ENCODE measurements around the gene NECTIN1.

NECTIN1 gene, protein sequence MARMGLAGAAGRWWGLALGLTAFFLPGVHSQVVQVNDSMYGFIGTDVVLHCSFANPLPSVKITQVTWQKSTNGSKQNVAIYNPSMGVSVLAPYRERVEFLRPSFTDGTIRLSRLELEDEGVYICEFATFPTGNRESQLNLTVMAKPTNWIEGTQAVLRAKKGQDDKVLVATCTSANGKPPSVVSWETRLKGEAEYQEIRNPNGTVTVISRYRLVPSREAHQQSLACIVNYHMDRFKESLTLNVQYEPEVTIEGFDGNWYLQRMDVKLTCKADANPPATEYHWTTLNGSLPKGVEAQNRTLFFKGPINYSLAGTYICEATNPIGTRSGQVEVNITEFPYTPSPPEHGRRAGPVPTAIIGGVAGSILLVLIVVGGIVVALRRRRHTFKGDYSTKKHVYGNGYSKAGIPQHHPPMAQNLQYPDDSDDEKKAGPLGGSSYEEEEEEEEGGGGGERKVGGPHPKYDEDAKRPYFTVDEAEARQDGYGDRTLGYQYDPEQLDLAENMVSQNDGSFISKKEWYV

DNA sequence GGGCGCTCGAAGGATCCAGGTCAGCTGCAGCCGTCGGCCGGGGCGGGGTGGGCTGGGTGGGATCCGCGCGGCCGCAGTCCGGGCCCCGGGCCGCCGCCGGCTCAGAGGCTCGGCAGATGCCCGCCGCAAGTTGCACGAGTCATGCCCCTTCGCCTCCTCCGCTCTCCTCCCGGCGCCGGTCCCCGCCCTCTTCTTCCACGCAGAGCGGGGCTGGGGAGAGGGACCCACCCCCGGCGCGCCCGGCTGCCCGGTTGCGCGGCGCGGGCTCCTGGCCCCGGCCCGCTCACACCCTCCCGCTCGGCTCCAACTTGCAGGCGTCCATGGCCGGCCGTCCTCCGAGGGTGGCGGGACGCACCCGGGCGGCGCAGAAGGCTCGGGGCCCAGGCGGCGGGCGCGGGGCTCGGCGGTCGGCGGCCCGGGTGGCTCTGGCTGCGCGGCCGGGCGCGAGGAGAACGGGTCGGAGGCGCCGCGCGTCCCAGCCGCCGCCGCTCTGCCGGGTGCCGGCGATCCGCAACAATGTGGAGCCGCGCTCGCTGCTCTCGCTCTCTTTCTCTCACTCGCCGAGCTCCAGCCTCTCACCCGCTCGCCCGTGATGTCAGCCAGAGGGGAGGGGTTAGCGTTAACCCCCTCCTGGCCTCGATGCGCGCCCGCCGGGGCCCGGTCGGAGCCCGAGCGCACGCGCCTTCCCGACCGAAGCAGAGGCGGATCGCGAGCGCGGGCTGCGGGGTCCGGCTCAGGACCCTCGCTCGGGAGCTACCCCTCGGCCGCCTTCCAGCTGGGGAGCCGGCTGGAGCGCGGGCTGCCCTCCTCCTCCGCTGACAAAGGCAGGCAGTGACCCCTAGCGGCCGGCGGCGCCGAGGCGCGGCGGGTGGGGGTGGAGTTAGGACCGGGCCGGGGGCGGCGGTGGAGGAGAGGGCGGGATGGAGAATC is at the start of gene NECTIN1:
TSS of gene NECTIN1 (minus strand) at position 550 of the 930 bp plus-strand sequence. CDS start 647 bp downstream, outside the sequence.
- DNase-seq, result peak; percentile 88

DNA sequence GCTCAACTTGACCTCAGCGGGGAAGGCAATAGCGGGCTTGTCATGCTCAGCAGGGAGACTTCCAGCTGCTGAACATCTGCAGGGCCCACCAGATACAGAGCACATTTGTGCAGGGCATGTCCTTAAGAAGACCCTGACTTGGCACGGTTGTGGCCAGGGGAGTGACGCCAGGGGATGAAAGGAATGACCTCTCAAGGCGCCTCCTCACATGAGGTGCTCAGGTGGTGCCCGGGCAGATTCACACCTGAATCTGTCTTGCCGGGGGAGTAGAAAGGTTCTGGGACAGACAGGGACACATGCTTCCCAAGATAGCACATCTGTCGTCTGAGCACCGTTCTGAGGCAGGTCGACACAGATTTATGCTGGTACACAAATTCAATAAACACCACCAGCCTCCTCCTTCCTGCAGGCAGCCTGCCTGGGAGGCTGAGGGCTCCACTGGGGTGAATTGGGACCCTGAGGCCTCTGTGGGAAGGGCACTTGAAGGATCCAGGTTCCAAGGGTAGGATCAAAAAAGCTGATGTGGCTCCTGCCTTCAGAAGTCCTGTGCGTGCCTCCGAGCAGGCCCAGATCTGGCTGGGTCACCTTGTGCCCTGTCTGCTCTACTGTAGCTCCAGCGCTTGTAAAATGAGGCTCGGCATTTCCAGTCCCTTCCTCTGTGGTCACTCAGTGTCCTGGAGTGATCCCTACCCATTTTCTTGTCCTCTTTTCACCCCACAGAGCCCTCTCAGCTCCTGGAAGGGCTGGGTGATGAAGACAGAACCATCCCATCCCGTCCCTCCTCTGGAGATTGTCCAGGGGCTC is 49.6 kb upstream of the NECTIN1 start:
- no peak for DNase-seq

- no peak for DNase-seq
Observed at GRCh38 chr11:119777940-119778339, 48.9 kb upstream of the NECTIN1 start.

DNA sequence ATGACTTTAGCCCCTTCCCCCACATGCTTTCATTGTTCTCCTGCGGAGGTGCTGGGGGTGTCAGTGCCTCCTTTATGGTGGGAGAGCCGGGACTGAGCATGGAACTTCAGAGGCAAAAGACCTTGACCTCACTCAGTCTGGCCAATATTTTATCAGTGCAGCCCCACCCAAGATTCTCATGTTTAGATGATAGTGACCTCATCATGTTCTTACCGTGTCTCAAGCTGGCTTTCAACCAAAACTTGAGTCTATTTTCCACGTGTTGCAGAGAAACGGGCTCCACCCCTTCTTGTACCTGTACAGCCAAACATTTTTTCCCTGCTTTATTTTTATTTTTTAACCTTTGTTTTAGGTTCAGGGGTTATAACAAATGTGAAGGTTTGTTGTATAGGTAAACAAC is 47.7 kb upstream of the NECTIN1 start:
- no peak for DNase-seq

- no peak for DNase-seq
Observed at GRCh38 chr11:119776031-119776636, 47.1 kb upstream of the NECTIN1 start.

GRCh38 chr11:119774172-119774763 is 45.3 kb upstream of the NECTIN1 start:
- DNase-seq, result no peak

DNA sequence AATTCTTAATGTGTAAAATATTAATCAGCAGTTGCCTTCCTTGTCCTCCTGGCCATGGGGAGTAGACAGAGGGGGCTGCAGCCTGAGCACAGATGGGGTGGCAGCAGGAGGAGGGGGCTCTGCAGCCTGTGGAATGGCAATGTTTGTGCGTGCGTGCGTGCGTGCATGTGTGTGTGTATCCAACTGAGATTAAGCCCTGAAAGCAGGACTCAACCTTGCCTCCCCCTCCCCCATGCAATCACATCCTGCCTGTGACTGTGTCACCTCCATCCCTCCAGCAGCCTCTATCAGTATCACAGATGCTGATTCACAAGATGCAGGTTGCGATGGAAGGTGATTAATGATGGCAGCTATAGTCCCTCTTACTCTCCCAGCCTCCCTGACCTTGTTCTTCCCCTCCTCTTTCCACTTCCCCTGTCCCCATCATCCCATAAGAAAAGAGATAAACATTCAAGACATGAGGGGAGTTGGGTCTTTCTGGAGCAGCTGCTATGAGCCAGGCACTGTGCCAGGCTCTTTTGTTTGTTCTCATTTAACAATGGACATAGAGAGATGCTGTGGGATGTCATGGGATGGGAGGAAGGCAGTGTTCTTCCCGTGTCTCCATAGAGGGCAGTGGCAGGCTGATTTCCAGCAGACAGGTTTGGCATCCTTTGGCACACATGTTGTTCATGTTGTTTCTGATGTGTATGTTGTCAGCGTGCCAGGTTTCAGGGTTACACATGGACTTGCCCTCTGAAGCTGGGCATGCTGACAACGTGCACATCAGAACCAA is 43.8 kb upstream of the NECTIN1 start:
- DNase-seq, result no peak

- no peak for DNase-seq
Observed at GRCh38 chr11:119772076-119772475, 43.1 kb upstream of the NECTIN1 start.

DNA sequence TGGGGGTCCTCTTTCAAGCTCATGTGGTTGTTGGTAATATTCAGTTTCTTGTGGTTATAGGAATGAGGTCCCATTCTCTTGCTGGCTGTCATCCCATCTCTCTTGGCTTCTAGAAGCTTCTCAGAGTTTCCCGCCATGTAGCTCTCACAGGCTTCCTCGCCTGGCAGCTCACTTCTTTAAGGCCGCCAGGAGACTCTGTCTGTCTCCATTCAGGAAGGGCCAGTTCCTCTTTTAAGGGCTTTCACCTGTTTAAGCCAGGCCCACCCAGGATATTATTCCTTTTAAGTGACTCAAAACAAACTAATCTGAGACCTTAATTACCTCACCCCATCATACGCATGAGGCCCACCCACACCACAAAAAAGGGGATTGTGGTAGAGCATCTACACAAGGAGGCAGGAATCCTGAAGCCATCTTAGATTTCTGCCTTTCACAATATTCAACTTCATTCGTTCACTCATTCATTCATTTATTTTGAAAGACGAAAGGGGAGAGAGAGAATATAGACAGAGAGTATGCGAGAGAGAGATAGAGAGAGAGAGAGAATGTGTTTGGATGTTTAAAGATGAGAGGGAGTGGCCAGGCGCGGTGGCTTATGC is 42.3 kb upstream of the NECTIN1 start:
- DNase-seq, result no peak

DNA sequence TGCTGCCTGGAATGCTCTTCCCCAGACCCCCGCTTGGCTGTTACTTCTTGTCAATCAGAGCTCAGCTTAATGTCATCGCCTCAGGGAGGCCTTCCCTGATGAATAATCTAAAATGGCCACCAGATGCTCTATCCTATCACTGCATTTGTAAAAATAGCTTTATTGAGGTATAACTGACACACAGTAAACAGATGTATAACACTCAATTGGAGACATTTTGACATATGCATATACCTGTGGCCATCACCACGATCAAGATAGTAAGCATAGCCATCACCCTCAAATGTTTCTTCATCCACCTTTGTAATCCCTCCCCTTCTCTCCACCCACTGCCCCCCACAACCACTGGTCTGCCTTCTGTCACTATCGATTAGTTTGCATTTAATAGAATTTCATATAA is 36.6 kb upstream of the NECTIN1 start:
- DNase-seq, result no peak

DNA sequence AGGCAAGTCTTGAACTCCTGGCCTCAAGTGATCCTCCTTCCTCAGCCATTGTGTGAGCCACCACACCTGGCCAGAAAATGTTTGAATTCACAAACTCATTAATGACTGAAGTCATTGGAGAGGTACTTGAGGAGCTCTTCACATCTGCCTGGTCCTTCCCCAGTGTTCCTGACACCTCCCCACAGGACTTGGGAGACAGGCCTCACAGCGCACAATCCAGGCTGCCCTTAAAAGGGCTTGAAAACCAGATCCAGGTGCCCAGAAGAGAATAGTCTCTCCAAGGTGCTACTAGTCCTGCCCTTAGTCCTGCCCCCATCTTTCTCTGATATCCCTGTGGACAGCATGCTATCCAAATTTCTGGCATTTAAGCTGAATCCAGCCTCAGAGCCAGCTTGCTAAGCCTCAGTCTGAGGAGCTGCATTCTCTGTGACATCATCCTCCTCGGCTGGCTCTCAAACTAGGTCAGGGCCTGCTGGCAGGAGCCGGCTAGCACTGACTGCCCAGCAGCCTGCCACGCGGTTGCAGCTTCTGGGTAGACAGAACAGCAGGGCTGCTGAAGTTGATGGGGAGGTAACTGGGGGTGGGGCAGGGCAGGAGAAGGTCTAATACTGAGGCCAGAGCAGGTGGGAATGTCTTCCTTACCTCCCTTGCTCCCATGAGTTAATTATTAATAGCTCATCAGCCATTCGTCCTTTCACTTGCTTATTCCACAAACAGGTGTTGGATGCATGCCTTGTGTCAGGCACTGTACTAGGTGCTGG is 35.3 kb upstream of the NECTIN1 start:
- DNase-seq, result no peak

GRCh38 chr11:119763071-119763728 is 34.2 kb upstream of the NECTIN1 start:
- DNase-seq, result no peak

DNA sequence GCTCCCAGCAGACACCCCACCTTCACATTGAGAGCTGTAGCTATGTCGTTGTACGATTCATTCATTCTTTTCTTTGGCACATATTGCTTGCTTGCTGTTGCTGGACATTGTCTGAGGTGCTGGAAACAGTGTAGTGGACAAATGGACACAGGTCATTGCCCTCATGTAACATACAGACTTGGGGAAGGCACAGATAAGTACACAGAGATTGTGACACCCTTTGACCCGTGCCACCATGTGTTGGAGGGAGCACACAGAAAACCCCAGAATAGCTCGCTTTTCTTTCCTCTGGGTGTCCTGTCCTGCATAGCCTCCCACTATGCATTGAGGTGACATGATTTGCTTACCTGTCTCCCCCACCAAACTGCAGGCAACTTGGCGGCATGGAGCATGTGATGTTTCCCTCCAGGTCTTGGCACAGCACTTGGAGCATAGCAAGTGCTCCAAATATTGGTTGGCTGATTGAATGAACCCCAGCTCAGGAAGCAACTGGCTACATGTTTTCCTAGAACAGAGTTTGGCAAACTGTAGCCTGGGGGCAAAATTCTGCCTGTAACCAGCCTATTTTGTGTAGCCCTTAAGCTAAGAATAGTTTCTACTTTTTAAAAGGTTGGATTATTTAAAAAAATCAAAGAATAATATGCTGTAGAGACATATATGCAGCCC is 30.9 kb upstream of the NECTIN1 start:
- DNase-seq, result no peak

DNA sequence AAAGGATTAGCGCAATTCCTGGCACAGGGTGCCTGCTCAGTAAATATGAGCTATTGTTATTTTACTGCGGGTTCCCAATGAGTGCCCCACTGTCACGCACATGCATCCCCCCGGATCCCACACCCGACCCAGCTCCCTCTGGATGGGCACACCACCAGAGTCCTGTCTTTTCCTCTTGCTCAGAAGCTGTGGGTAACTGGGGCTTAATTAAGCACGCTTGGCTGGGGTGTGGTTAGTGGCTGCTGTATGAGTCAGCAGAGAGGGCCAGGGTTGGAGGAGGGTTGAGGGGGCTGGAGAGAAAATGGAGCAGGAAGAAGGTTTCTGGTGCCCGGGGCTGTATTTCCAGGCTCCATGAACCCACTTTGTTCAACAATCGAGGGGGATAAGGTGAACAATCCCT is 30.3 kb upstream of the NECTIN1 start:
- no peak for DNase-seq

DNA sequence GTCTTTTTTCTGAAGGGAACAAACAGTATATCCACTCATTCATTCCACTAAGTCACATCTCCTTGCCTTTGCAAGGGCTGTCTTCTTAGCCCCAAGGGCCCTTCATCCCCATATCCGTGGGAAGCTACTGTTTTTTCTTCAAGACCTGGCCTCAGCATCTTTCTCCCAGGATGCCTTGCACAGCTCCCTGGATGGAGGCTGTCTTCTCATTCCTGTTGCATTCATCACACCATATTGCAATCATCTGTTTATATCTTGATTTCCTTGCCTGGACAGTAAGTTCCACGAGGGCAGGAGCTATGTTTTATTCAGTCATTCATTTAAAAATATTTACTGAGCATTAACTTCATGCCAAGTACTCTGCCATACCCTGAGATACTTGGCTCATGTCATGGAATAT is 29.3 kb upstream of the NECTIN1 start:
- no peak for DNase-seq

DNA sequence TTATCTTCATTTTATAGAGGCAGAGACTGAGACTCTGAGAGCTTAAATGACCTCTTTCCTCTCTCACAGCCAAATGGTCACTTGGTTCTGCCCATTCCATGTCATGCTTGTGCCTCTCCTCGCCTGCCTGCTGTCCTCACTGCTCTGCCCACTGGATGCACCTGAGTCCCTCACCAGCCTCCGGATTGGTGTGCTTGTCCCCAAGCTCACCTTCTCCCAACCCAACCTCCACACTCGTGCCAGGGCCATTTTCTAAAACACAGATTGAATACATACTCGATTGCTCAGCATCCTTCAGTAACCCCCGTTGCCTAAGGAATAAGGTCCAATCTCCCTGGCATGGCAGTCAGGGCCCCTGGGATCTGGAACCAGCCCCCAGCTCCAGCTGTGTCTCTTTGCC is 28.4 kb upstream of the NECTIN1 start:
- no peak for DNase-seq

DNA sequence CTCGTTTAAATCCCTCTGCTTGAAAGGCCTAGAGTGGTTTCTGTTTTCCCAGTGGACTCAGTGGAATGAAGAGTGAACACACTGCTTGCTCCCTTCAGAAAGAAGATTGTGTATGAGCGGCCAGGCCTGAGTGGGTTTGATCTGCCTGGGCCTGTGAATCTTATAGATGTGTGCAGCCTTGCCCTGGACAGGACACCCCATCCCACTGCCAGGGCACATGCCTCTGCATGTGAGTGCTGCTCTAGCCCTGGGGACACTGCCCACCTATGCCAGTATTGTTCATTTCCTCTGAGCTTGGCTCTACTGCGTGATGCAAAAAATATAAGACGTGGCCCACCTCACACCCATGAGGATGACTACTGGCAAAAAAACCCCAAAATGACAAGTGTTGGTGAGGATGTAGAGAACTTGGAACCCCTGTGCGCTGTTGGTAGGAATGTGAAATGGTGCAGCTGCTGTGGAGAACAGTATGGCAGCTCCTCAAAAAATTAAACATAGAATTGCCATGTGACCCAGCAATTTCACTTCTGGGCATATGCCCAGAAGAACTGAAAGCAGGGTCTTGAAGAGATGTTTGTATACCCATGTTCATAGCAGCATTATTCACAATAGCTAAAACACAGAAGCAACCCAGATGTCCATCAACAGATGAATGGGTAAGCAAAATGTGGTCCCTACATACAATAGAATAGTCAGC is 27.3 kb upstream of the NECTIN1 start:
- DNase-seq, result no peak
